Measurements from ENCODE around the gene UBE2E1. TPM values are rescaled to one million over a fixed set of nuclear protein-coding genes. Genes with fewer than 3 reads are reported as not detected.

Gene UBE2E1
- total and polyA plus RNA-seq, 8 donors: 89.1 to 214 (median 186) TPM

GRCh38 chr3:23760325-23760724 lies 45.4 kb upstream of the UBE2E1 start:
- TF ChIP-seq CTCF (IDR thresholded peaks at IDR 0.05): no peak
- Histone ChIP-seq H3K27ac (no peak overlapping the region), H3K4me1 (no peaks in the 10 kb centered on the region), H3K36me3 (no peaks in the 10 kb centered on the region), H3K27me3 (no peaks in the 10 kb centered on the region), H3K4me3 (no peak overlapping the region), H3K9me3 (no peaks in the 10 kb centered on the region)
- intact Hi-C loops (cut with DNase I): no loop called here
- DNase-seq: no peak
- no peak for ATAC-seq

GRCh38 chr3:23760871-23761373 lies 44.8 kb upstream of the UBE2E1 start:
- no peak for DNase-seq
- intact Hi-C loops (cut with DNase I): no loop called here
- Histone ChIP-seq H3K9me3 (no peaks in the 10 kb centered on the region), H3K27me3 (no peaks in the 10 kb centered on the region), H3K27ac (no peak overlapping the region), H3K36me3 (no peaks in the 10 kb centered on the region), H3K4me1 (no peaks in the 10 kb centered on the region), H3K4me3 (no peak overlapping the region)
- TF ChIP-seq CTCF (IDR thresholded peaks at IDR 0.05): no peak
- ATAC-seq: no peak

GRCh38 chr3:23761440-23761896 lies 44.3 kb upstream of the UBE2E1 start:
- Histone ChIP-seq H3K27me3 (no peaks in the 10 kb centered on the region), H3K4me3 (no peak overlapping the region), H3K9me3 (no peaks in the 10 kb centered on the region), H3K27ac (no peak overlapping the region), H3K4me1 (no peaks in the 10 kb centered on the region), H3K36me3 (no peaks in the 10 kb centered on the region)
- intact Hi-C loops (cut with DNase I): no loop called here
- TF ChIP-seq CTCF (IDR thresholded peaks at IDR 0.05): no peak
- no peak for DNase-seq
- ATAC-seq: peak; percentile 84

- Histone ChIP-seq H3K4me3 (no peak overlapping the region), H3K4me1 (no peaks in the 10 kb centered on the region), H3K36me3 (no peaks in the 10 kb centered on the region), H3K27me3 (no peaks in the 10 kb centered on the region), H3K27ac (peak overlapping the region in 1 of 2 donors; percentile 71), H3K9me3 (no peaks in the 10 kb centered on the region)
- DNase-seq (no peak), ATAC-seq (no peak)
- intact Hi-C loops (cut with DNase I): no loop called here
- no peak for TF ChIP-seq CTCF (IDR thresholded peaks at IDR 0.05)
Observed at GRCh38 chr3:23762214-23762613, 43.5 kb upstream of the UBE2E1 start.

GRCh38 chr3:23762759-23763477 lies 42.8 kb upstream of the UBE2E1 start:
- no peak for TF ChIP-seq CTCF (IDR thresholded peaks at IDR 0.05)
- H3K4me1 ChIP-seq: no peaks in the 10 kb centered on the region
- H3K27ac ChIP-seq: peak overlapping the region in 1 of 2 donors; percentile 71
- H3K4me3 ChIP-seq: no peak overlapping the region
- H3K36me3 ChIP-seq: no peaks in the 10 kb centered on the region
- intact Hi-C loops (cut with DNase I): no loop called here
- ATAC-seq (peak; percentile 29), DNase-seq (peak in 2 of 4 donors; percentile 65 to 75)
- H3K27me3 ChIP-seq: no peaks in the 10 kb centered on the region
- H3K9me3 ChIP-seq: no peaks in the 10 kb centered on the region

Measured in left lung (tissue), 10 donors.